ENCODE measurements around the gene PSMB7.

- TF ChIP-seq POLR2AphosphoS5 (IDR thresholded peaks at IDR 0.05; ENCODE audit: borderline replicate concordance, low read depth, low read length) (no peak), EZH2 (IDR thresholded peaks at IDR 0.05) (no peak)
Observed at GRCh38 chr9:124304285-124304684, 111.0 kb downstream of the PSMB7 start.

All from SK-N-MC (cell line).